Liver (tissue), 9 donors: ENCODE data around the gene DLAT. TPM values are rescaled to one million over a fixed set of nuclear protein-coding genes. Genes with fewer than 3 reads are reported as not detected.
"Not testable (repeated sequence)": the region's sequence is repeated elsewhere in the genome, so short reads cannot be mapped to it uniquely, and the experiment has no call there.

Experiments
- DNase-seq: peaks from one replicate; pipeline ENCODE4 v3.0.0-alpha.2; 2017; ENCODE audit warnings: low spot score
- H3K27ac ChIP-seq, 2 donors: one replicate each; pipeline ENCODE4 v1.7.0; 2013; ENCODE audit warnings: inconsistent platforms in 2 of 2, low read length in 2 of 2, control low read depth in 1 of 2, low read depth in 1 of 2, mild to moderate bottlenecking in 1 of 2
- H3K27me3 ChIP-seq, 4 donors: one replicate each; pipeline versions ENCODE4 v1.6.1 to v1.7.0; 2013; ENCODE audit warnings: low read length in 3 of 4, inconsistent platforms in 1 of 4, mild to moderate bottlenecking in 1 of 4, moderate library complexity in 1 of 4; ENCODE audit not compliant: control insufficient read depth in 4 of 4, insufficient read depth in 4 of 4
- H3K36me3 ChIP-seq, 4 donors: one replicate each; pipeline versions ENCODE4 v1.6.1 to v1.7.0; 2013; ENCODE audit warnings: low read length in 3 of 4, mild to moderate bottlenecking in 3 of 4, low read depth in 1 of 4, moderate library complexity in 1 of 4; ENCODE audit not compliant: control insufficient read depth in 4 of 4, insufficient read depth in 3 of 4
- H3K4me1 ChIP-seq, 4 donors: one replicate each; pipeline versions ENCODE4 v1.6.1 to v1.7.0; 2013; ENCODE audit warnings: low read length in 3 of 4, mild to moderate bottlenecking in 3 of 4, moderate library complexity in 1 of 4; ENCODE audit not compliant: control insufficient read depth in 4 of 4, insufficient read depth in 4 of 4
- H3K4me3 ChIP-seq, 3 donors: one replicate each; pipeline versions ENCODE4 v1.6.1 to v1.7.0; 2013; ENCODE audit warnings: low read length in 3 of 3, control low read depth in 1 of 3, low read depth in 1 of 3, mild to moderate bottlenecking in 1 of 3
- H3K9ac ChIP-seq, 2 donors: one replicate each; pipeline ENCODE4 v1.7.0; 2013; ENCODE audit warnings: low read length in 2 of 2, mild to moderate bottlenecking in 2 of 2, moderate library complexity in 2 of 2, control low read depth in 1 of 2, low read depth in 1 of 2
- H3K9me3 ChIP-seq, 4 donors: one replicate each; pipeline versions ENCODE4 v1.6.1 to v1.7.0; 2013; ENCODE audit warnings: low read length in 3 of 4; ENCODE audit not compliant: control insufficient read depth in 4 of 4
- EGR1 ChIP-seq, 2 donors: IDR thresholded peaks; 2 replicates each; pipeline ENCODE4 v1.6.1; 2016 to 2018; ENCODE audit warnings: antibody characterized with exemption in 2 of 2, low read depth in 2 of 2
- GABPA ChIP-seq, 2 donors: IDR thresholded peaks in 1 of 2; conservative IDR thresholded peaks in 1 of 2; 2 replicates each; pipeline ENCODE4 v1.6.1; 2016; ENCODE audit warnings: antibody characterized with exemption in 2 of 2, mild to moderate bottlenecking in 1 of 2, moderate library complexity in 1 of 2
- HNF4G ChIP-seq: IDR thresholded peaks from 2 replicates; pipeline ENCODE4 v1.6.1; 2016; ENCODE audit warnings: antibody characterized with exemption
- RAD21 ChIP-seq, 2 donors: IDR thresholded peaks; 2 replicates each; pipeline ENCODE4 v1.6.1; 2016; ENCODE audit warnings: antibody characterized with exemption in 2 of 2, mild to moderate bottlenecking in 2 of 2
- RXRA ChIP-seq, 2 donors: IDR thresholded peaks; 2 replicates each; pipeline ENCODE4 v1.6.1; 2017 to 2018; ENCODE audit warnings: antibody characterized with exemption in 2 of 2, mild to moderate bottlenecking in 1 of 2
- SP1 ChIP-seq: IDR thresholded peaks from 2 replicates; pipeline ENCODE4 v1.6.1; 2018; ENCODE audit warnings: antibody characterized with exemption, mild to moderate bottlenecking
- YY1 ChIP-seq: IDR thresholded peaks from 2 replicates; pipeline ENCODE4 v1.6.1; 2016; ENCODE audit warnings: antibody characterized with exemption, mild to moderate bottlenecking
- WGBS: extraction: QIAGEN DNeasy Blood & Tissue Kit; methylation state at CpG from one replicate; pipeline ENCODE4 v1.1.7; 2013; 5-methylcytosine and 5-hydroxymethylcytosine counted together
- polyA plus RNA-seq, 2 donors: library from polyadenylated mRNA; stranded (reverse) in 1 of 2; unstranded in 1 of 2; fragments of 200-250 nt in 1 of 2; fragments of >200 nt in 1 of 2; fragmentation: Nextera tagmentation in 1 of 2; extraction: Ambion mirVana in 1 of 2; gene quantifications; one replicate each; pipeline versions ENCODE4 v1.2.1 to v1.2.3, GENCODE V29; 2013 to 2015
- total RNA-seq, 2 donors: library from RNA; depleted of rRNA; stranded (reverse); fragments of >200 nt; gene quantifications; one replicate each; pipeline ENCODE4 v1.2.3, GENCODE V29; 2014
- TF ChIP-seq, protein P1 (sequence below): fragments of 150-350 bp; IDR thresholded peaks from 2 replicates; pipeline ENCODE4 v1.5.1; 2017; ENCODE audit warnings: improper control_type of control experiment, low read depth, low read length; ENCODE audit not compliant: missing input control
- TF ChIP-seq, protein P2 (sequence below): IDR thresholded peaks from 2 replicates; pipeline ENCODE4 v1.6.1; 2016; ENCODE audit warnings: antibody characterized with exemption
- TF ChIP-seq, protein P3 (sequence below): IDR thresholded peaks from 2 replicates; pipeline ENCODE4 v1.6.1; 2016; ENCODE audit warnings: antibody characterized with exemption, mild to moderate bottlenecking
- donor health status: healthy.
- donor health status: healthy.
- donor health status: healthy.
- donor health status: healthy.
- donor health status: healthy.

DLAT gene
- total and polyA plus RNA-seq, 4 donors, result 8.8 to 16.3 (median 13.2) TPM

DNA sequence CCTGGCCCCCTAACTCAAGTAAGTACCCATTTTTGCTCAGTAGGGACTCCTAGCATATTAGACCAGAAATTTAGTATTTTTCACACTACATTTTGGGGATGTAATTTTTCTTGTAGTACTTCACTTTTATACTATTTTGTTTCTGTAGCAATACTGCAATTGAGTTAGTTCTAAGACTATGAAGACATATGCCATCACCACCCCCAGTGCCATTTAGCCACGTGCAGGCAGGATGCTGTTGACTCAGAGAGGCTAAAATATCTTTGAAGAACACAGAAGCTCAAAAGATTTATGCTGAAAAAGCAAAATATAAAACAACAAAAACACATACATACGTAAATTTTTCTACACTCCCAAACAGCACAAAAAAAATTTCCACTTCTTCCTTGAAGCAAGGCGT lies 29.1 kb upstream of the DLAT start:
- TF ChIP-seq SP1 (no peak), YY1 (no peak), HNF4G (no peak)

GRCh38 chr11:111996669-111997068 lies 28.5 kb upstream of the DLAT start:
- H3K9ac ChIP-seq, result peak overlapping the region in 1 of 2 donors; percentile 31
- DNase-seq, H3K27me3 ChIP-seq, H3K4me3 ChIP-seq, H3K4me1 ChIP-seq, H3K9me3 ChIP-seq: not testable (repeated sequence)
- H3K36me3 ChIP-seq, result peaks cover 2 to 45% (median 36%) of the 10 kb centered on the region in 4 donors
- TF ChIP-seq RAD21 (IDR thresholded peaks at IDR 0.05) (peak; percentile 79 to 80), YY1 (peak; percentile 71)
- TF ChIP-seq, protein P1, sequence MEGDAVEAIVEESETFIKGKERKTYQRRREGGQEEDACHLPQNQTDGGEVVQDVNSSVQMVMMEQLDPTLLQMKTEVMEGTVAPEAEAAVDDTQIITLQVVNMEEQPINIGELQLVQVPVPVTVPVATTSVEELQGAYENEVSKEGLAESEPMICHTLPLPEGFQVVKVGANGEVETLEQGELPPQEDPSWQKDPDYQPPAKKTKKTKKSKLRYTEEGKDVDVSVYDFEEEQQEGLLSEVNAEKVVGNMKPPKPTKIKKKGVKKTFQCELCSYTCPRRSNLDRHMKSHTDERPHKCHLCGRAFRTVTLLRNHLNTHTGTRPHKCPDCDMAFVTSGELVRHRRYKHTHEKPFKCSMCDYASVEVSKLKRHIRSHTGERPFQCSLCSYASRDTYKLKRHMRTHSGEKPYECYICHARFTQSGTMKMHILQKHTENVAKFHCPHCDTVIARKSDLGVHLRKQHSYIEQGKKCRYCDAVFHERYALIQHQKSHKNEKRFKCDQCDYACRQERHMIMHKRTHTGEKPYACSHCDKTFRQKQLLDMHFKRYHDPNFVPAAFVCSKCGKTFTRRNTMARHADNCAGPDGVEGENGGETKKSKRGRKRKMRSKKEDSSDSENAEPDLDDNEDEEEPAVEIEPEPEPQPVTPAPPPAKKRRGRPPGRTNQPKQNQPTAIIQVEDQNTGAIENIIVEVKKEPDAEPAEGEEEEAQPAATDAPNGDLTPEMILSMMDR, result peak; percentile 59
- WGBS, result 46% methylated on average over 5 of the region's 5 CpGs
- peak overlapping the region; percentile 28 to 40 for H3K27ac ChIP-seq

More for the DNA sequence above, 29.1 kb upstream of the DLAT start:
- no peak overlapping the region for H3K4me3 ChIP-seq
- DNase-seq, result no peak
- no peaks in the 10 kb centered on the region for H3K27me3 ChIP-seq
- no peak overlapping the region for H3K9ac ChIP-seq
- H3K27ac ChIP-seq, result peak overlapping the region; percentile 28 to 40
- WGBS, result 85% methylated on average over 3 of the region's 3 CpGs
- H3K9me3 ChIP-seq, result no peaks in the 10 kb centered on the region
- H3K36me3 ChIP-seq, result peaks cover 2 to 45% (median 37%) of the 10 kb centered on the region in 4 donors
- H3K4me1 ChIP-seq, result peaks cover 0 to 4% (median 0%) of the 10 kb centered on the region in 4 donors

DNA sequence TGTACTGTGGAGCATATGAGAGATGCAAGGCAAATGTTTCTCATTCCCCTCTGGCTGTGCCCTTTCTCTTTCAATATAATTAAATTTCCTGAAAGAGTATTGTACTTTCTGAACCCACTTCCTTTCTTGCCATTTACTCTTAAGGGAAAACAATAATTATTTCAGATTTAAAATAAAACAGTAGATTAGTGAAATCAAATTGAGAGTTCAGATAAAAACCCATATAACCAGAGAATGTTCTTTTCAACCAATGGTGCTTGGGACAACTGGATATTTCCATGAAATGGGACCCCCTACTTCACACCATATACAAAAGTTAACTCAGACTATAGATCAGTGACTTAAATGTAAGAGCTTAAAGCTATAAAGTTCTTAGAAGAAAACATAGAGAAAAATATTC lies 26.1 kb upstream of the DLAT start:
- no peak overlapping the region for H3K4me3 ChIP-seq
- no peak for DNase-seq
- no peaks in the 10 kb centered on the region for H3K9me3 ChIP-seq
- no peak for TF ChIP-seq RAD21 (IDR thresholded peaks at IDR 0.05)
- TF ChIP-seq RXRA (IDR thresholded peaks at IDR 0.05), result no peak
- TF ChIP-seq, protein P2, sequence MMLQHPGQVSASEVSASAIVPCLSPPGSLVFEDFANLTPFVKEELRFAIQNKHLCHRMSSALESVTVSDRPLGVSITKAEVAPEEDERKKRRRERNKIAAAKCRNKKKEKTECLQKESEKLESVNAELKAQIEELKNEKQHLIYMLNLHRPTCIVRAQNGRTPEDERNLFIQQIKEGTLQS, result no peak
- TF ChIP-seq, protein P3, sequence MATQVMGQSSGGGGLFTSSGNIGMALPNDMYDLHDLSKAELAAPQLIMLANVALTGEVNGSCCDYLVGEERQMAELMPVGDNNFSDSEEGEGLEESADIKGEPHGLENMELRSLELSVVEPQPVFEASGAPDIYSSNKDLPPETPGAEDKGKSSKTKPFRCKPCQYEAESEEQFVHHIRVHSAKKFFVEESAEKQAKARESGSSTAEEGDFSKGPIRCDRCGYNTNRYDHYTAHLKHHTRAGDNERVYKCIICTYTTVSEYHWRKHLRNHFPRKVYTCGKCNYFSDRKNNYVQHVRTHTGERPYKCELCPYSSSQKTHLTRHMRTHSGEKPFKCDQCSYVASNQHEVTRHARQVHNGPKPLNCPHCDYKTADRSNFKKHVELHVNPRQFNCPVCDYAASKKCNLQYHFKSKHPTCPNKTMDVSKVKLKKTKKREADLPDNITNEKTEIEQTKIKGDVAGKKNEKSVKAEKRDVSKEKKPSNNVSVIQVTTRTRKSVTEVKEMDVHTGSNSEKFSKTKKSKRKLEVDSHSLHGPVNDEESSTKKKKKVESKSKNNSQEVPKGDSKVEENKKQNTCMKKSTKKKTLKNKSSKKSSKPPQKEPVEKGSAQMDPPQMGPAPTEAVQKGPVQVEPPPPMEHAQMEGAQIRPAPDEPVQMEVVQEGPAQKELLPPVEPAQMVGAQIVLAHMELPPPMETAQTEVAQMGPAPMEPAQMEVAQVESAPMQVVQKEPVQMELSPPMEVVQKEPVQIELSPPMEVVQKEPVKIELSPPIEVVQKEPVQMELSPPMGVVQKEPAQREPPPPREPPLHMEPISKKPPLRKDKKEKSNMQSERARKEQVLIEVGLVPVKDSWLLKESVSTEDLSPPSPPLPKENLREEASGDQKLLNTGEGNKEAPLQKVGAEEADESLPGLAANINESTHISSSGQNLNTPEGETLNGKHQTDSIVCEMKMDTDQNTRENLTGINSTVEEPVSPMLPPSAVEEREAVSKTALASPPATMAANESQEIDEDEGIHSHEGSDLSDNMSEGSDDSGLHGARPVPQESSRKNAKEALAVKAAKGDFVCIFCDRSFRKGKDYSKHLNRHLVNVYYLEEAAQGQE, result no peak
- no peak for TF ChIP-seq EGR1 (IDR thresholded peaks at IDR 0.05; ENCODE audit: low read depth in 2 of 2)
- TF ChIP-seq GABPA (IDR thresholded peaks at IDR 0.05 in 1 of 2, conservative IDR thresholded peaks at IDR 0.05 in 1 of 2), result no peak
- no peak overlapping the region for H3K9ac ChIP-seq
- H3K27ac ChIP-seq, result no peak overlapping the region
- peaks cover 0 to 4% (median 0%) of the 10 kb centered on the region in 4 donors for H3K4me1 ChIP-seq
- H3K36me3 ChIP-seq, result peaks cover 3 to 38% (median 25%) of the 10 kb centered on the region in 4 donors
- no peaks in the 10 kb centered on the region for H3K27me3 ChIP-seq
